Measurements from ENCODE around the gene SLC29A4. TPM values are rescaled to one million over a fixed set of nuclear protein-coding genes. Genes with fewer than 3 reads are reported as not detected.
"Not testable (repeated sequence)": the region's sequence is repeated elsewhere in the genome, so short reads cannot be mapped to it uniquely, and the experiment has no call there.

SLC29A4 gene
- total RNA-seq, 1 donor from 2014 or later: 2.7 TPM

GRCh38 chr7:5243261-5243660 lies 39.5 kb upstream of the SLC29A4 start:
- no peak for DNase-seq (ENCODE audit: extremely low spot score in 2 of 2)
- H3K36me3 ChIP-seq: no peaks in the 10 kb centered on the region
- no peaks in the 10 kb centered on the region for H3K27me3 ChIP-seq
- no peak overlapping the region for H3K27ac ChIP-seq
- intact Hi-C loops (cut with DNase I): loop anchor here (5.0 to 10.0 kb wide), 2 partner anchors 212 to 239 kb away; no protein-coding TSS in a partner anchor
- TF ChIP-seq POLR2AphosphoS5 (IDR thresholded peaks at IDR 0.05; ENCODE audit: insufficient read depth in 1 of 2, low read depth in 1 of 2) (no peak), CTCF (IDR thresholded peaks at IDR 0.05) (no peak), POLR2A (IDR thresholded peaks at IDR 0.05) (no peak)
- peaks cover 15% of the 10 kb centered on the region for H3K4me1 ChIP-seq
- no peak overlapping the region for H3K4me3 ChIP-seq
- no peaks in the 10 kb centered on the region for H3K9me3 ChIP-seq

- H3K4me3 ChIP-seq: no peak overlapping the region
- TF ChIP-seq CTCF (IDR thresholded peaks at IDR 0.05) (no peak), POLR2A (IDR thresholded peaks at IDR 0.05) (no peak), POLR2AphosphoS5 (IDR thresholded peaks at IDR 0.05; ENCODE audit: insufficient read depth in 1 of 2, low read depth in 1 of 2) (peak in 1 of 2 donors; percentile 46)
- peak overlapping the region; percentile 61 for H3K27ac ChIP-seq
- no peaks in the 10 kb centered on the region for H3K27me3 ChIP-seq
- no peaks in the 10 kb centered on the region for H3K36me3 ChIP-seq
- no peak for DNase-seq (ENCODE audit: extremely low spot score in 2 of 2)
- H3K4me1 ChIP-seq: no peaks in the 10 kb centered on the region
- intact Hi-C loops (cut with DNase I): loop anchor here (10.0 kb wide), 1 partner anchor 206 kb away; no protein-coding TSS in a partner anchor
- no peaks in the 10 kb centered on the region for H3K9me3 ChIP-seq
Measured at GRCh38 chr7:5248201-5248885, 34.4 kb upstream of the SLC29A4 start.

GRCh38 chr7:5250787-5251186 lies 32.0 kb upstream of the SLC29A4 start:
- H3K4me1 ChIP-seq; H3K36me3 ChIP-seq; DNase-seq (ENCODE audit: extremely low spot score in 2 of 2); H3K27ac ChIP-seq; H3K27me3 ChIP-seq; H3K9me3 ChIP-seq; intact Hi-C loops (cut with DNase I); H3K4me3 ChIP-seq: not testable (repeated sequence)

GRCh38 chr7:5253529-5253928 lies 29.2 kb upstream of the SLC29A4 start:
- DNase-seq (ENCODE audit: extremely low spot score in 2 of 2); H3K27ac ChIP-seq; H3K36me3 ChIP-seq; H3K27me3 ChIP-seq; H3K9me3 ChIP-seq; intact Hi-C loops (cut with DNase I); H3K4me3 ChIP-seq; H3K4me1 ChIP-seq: not testable (repeated sequence)

GRCh38 chr7:5254371-5254770 lies 28.4 kb upstream of the SLC29A4 start:
- H3K27me3 ChIP-seq; H3K36me3 ChIP-seq; DNase-seq (ENCODE audit: extremely low spot score in 2 of 2); H3K4me1 ChIP-seq; H3K27ac ChIP-seq; intact Hi-C loops (cut with DNase I); H3K4me3 ChIP-seq; H3K9me3 ChIP-seq: not testable (repeated sequence)

- Histone ChIP-seq H3K36me3 (no peaks in the 10 kb centered on the region), H3K27me3 (no peaks in the 10 kb centered on the region), H3K4me1 (no peaks in the 10 kb centered on the region), H3K27ac (no peak overlapping the region), H3K4me3 (no peak overlapping the region), H3K9me3 (no peaks in the 10 kb centered on the region)
- TF ChIP-seq POLR2AphosphoS5 (IDR thresholded peaks at IDR 0.05; ENCODE audit: insufficient read depth in 1 of 2, low read depth in 1 of 2): peak in 1 of 2 donors; percentile 58
- no peak for TF ChIP-seq CTCF (IDR thresholded peaks at IDR 0.05)
- intact Hi-C loops (cut with DNase I): no loop called here
- no peak for DNase-seq (ENCODE audit: extremely low spot score in 2 of 2)
Measured at GRCh38 chr7:5255832-5256231, 26.9 kb upstream of the SLC29A4 start.

- DNase-seq (ENCODE audit: extremely low spot score in 2 of 2); H3K9me3 ChIP-seq; H3K4me1 ChIP-seq; H3K36me3 ChIP-seq; intact Hi-C loops (cut with DNase I); H3K27me3 ChIP-seq; H3K27ac ChIP-seq; H3K4me3 ChIP-seq: not testable (repeated sequence)
Measured at GRCh38 chr7:5260530-5261068, 22.1 kb upstream of the SLC29A4 start.

- H3K36me3 ChIP-seq; intact Hi-C loops (cut with DNase I); H3K9me3 ChIP-seq; H3K27ac ChIP-seq; H3K4me3 ChIP-seq; DNase-seq (ENCODE audit: extremely low spot score in 2 of 2); H3K4me1 ChIP-seq; H3K27me3 ChIP-seq: not testable (repeated sequence)
Measured at GRCh38 chr7:5263066-5263465, 19.7 kb upstream of the SLC29A4 start.
